Right lobe of liver (tissue), 4 donors: ENCODE data around the gene PDGFA.

Experiments used
- CTCF ChIP-seq, 4 donors: fragments of 200-600 bp in 3 of 4; fragments of 450-650 bp in 1 of 4; IDR thresholded peaks; one replicate each; pipeline versions ENCODE4 v1.5.1 to v1.8.0; 2016 to 2022; ENCODE audit warnings: antibody characterized with exemption in 4 of 4, mild to moderate bottlenecking in 2 of 4
- POLR2A ChIP-seq: fragments of 450-650 bp; IDR thresholded peaks from one replicate; pipeline ENCODE4 v1.6.1; 2017; ENCODE audit warnings: antibody characterized with exemption, mild to moderate bottlenecking
- donor health status: DM: no; HTN: no; CAD: no.
- donor health status: DM: no; HTN: no; CAD: no.
- donor health status: DM: no; HTN: yes; CAD: no.

GRCh38 chr7:557558-557881, 37.9 kb upstream of the PDGFA start:
- TF ChIP-seq CTCF (IDR thresholded peaks at IDR 0.05) = no peak
- no peak for TF ChIP-seq POLR2A
